ENCODE results near the gene CD248.
A peak's percentile ranks its signal among the peaks of the same experiment; 100 is the strongest.
"Not testable (repeated sequence)": the region's sequence is repeated elsewhere in the genome, so short reads cannot be mapped to it uniquely, and the experiment has no call there.

The CD248 gene

GRCh38 chr11:66328302-66329144, 11.7 kb upstream of the CD248 start:
- DNase-seq (ENCODE audit: low read depth in 2 of 2) = peak; percentile 66 to 78

- DNase-seq (ENCODE audit: low read depth in 2 of 2) = no peak
These were observed 11.1 kb upstream of the CD248 start for GRCh38 chr11:66328031-66328301.

- DNase-seq (ENCODE audit: low read depth in 2 of 2) = no peak
These were observed 10.6 kb upstream of the CD248 start for GRCh38 chr11:66327171-66328030.

- DNase-seq (ENCODE audit: low read depth in 2 of 2) = no peak
These were observed 9.6 kb upstream of the CD248 start for GRCh38 chr11:66326261-66327111.

GRCh38 chr11:66325263-66325671, 8.4 kb upstream of the CD248 start:
- no peak for DNase-seq (ENCODE audit: low read depth in 2 of 2)

GRCh38 chr11:66324664-66325063, 7.8 kb upstream of the CD248 start:
- no peak for DNase-seq (ENCODE audit: low read depth in 2 of 2)

- no peak for DNase-seq (ENCODE audit: low read depth in 2 of 2)
These were observed 6.8 kb upstream of the CD248 start for GRCh38 chr11:66323684-66324083.

- DNase-seq (ENCODE audit: low read depth in 2 of 2) = no peak
These were observed 6.0 kb upstream of the CD248 start for GRCh38 chr11:66322732-66323427.

- DNase-seq (ENCODE audit: low read depth in 2 of 2) = no peak
These were observed 4.8 kb upstream of the CD248 start for GRCh38 chr11:66321606-66322005.

GRCh38 chr11:66320748-66321147, 3.9 kb upstream of the CD248 start:
- not testable (repeated sequence) for DNase-seq (ENCODE audit: low read depth in 2 of 2)

GRCh38 chr11:66320289-66320688, 3.4 kb upstream of the CD248 start:
- DNase-seq (ENCODE audit: low read depth in 2 of 2) = not testable (repeated sequence)

GRCh38 chr11:66318600-66318970, 1.7 kb upstream of the CD248 start:
- no peak for DNase-seq (ENCODE audit: low read depth in 2 of 2)

- no peak for DNase-seq (ENCODE audit: low read depth in 2 of 2)
These were observed 1.1 kb upstream of the CD248 start for GRCh38 chr11:66317723-66318599.

- DNase-seq (ENCODE audit: low read depth in 2 of 2) = no peak
These were observed 478 bp upstream of the CD248 start for GRCh38 chr11:66317322-66317722.

- no peak for DNase-seq (ENCODE audit: low read depth in 2 of 2)
These were observed 678 bp downstream of the CD248 start for GRCh38 chr11:66315921-66316811.

GRCh38 chr11:66315498-66315885, 1.4 kb downstream of the CD248 start:
- no peak for DNase-seq (ENCODE audit: low read depth in 2 of 2)

- DNase-seq (ENCODE audit: low read depth in 2 of 2) = no peak
These were observed 2.0 kb downstream of the CD248 start for GRCh38 chr11:66314561-66315497.

- no peak for DNase-seq (ENCODE audit: low read depth in 2 of 2)
These were observed 2.7 kb downstream of the CD248 start for GRCh38 chr11:66314186-66314501.
